ENCODE data around the gene FAM53A.

Gene FAM53A, protein sequence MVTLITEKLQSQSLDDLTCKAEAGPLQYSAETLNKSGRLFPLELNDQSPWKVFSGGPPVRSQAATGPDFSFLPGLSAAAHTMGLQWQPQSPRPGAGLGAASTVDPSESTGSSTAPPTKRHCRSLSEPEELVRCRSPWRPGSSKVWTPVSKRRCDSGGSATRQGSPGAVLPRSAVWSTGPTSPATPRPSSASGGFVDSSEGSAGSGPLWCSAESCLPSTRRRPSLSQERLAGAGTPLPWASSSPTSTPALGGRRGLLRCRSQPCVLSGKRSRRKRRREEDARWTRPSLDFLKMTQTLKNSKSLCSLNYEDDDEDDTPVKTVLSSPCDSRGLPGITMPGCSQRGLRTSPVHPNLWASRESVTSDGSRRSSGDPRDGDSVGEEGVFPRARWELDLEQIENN

GRCh38 chr4:1683736-1684505, at the start of gene FAM53A:
TSS of gene FAM53A (minus strand) at chr4:1684313. CDS start at chr4:1668741, 15,572 bp downstream.
- peak; percentile 42 to 89 for DNase-seq

DNA sequence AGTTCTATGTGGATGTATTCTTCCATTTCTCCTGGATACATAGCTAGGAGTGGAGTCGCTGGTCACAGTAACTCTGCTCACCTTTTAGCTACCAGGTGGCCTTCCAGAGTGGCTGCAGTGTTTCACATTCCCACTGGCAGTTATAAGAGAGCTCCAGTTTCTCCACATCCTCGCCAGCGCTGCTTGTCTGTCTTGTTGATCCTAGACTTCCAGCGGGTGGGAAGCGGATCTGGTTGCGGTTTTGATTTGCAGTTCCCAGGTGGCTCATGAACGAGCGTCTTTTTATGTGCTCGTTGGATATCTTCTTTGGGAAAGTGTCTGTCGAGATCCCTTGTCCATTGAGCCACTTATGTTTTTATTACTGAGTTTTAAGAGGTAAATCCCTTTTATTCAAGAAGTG, 48.8 kb upstream of the FAM53A start:
- no peak for DNase-seq

- no peak for DNase-seq
Observed at GRCh38 chr4:1731180-1731579, 47.1 kb upstream of the FAM53A start.

DNA sequence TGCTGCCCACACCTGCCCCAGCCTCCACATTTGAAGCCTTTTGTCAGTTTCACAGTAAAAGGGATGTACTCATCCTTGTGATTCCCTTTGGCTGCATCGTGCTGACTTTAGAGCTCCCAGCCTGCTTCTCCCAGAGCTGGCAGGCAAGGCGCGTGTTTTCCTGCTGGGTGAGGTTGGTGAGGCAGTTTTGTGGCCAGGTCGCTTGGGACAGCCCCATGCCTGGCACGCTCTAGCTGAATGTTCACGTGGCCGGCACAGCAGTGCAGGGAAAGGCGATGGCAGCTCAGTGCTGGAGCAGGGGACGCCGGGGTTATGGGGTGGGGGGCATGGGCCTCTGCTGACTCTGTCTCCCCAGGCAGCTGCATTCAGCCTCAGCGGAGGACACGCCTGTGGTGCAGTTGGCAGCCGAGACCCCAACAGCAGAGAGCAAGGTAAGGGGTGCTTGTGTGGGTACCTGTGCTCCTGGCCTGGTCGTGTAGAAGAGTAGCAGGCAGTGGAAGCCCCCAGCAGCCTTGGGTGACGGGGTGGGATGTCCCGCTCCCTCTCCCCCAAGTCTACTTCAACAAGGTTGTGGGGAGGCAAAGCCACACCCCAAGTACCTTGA, 46.5 kb upstream of the FAM53A start:
- no peak for DNase-seq

- no peak for DNase-seq
Observed at GRCh38 chr4:1728061-1728980, 44.2 kb upstream of the FAM53A start.

DNA sequence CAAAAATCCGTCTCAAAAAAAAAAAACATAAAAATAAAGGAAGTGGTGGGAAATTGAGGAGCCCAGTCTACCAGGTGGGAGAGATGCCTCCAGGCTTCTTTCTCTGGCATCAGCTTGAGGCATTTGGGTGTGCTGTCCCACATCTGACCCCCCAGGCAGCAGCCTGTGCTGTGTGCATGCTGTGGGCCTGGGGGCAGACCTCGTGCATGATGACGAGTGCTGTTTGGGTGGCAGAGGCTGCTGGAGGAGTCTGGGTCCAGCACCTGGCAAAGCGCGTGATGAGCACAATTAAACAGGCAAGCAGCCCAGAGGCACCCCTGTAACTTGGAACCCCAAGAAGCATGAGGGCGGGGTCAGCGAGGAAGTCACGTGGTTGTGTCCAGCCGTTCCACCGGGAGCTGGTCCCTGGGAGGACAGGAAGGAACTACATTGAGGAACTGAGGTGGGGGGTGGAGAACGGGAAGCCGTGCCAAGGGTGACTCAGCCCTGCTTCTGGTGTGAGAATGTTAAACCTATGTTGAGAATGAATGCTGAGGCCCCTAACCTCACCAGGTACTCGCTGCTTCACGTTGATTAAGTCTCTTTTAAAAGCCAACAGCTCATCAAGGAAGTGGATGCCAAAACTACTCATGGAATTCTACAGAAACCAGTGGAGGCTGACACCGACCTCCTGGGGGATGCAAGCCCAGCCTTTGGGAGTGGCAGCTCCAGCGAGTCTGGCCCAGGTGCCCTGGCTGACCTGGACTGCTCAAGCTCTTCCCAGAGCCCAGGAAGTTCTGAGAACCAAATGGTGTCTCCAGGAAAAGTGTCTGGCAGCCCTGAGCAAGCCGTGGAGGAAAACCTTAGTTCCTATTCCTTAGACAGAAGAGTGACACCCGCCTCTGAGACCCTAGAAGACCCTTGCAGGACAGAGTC, 43.3 kb upstream of the FAM53A start:
- no peak for DNase-seq

- DNase-seq, result peak; percentile 82 to 93
Observed at GRCh38 chr4:1726146-1726934, 42.2 kb upstream of the FAM53A start.

- DNase-seq, result no peak
Observed at GRCh38 chr4:1725521-1725920, 41.4 kb upstream of the FAM53A start.

DNA sequence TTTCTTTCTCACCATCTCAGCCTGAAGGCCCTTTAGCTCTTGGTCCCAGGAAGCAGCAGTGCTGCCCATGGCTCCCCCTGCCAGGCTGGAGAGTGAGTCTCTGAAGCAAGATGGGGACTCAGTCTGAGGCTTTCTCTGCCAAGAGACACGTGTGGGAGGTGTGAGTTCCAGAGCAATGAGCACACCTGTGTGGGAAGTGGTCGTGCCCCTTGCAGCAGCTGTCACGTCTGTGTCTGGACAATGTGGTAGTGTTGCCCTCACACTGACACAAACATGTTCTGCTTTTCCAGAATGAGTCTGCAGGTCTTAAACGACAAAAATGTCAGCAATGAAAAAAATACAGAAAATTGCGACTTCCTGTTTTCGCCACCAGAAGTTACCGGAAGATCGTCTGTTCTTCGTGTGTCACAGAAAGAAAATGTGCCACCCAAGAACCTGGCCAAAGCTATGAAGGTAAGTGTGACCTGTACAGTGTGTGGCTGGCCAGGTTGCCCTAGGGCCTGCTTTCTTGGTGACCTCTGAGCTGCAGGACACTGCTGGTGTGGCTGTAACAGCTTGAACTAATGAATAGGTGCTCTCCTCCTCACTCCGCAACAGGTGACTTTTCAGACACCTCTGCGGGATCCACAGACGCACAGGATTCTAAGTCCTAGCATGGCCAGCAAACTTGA, 39.2 kb upstream of the FAM53A start:
- DNase-seq, result peak; percentile 43 to 55

DNA sequence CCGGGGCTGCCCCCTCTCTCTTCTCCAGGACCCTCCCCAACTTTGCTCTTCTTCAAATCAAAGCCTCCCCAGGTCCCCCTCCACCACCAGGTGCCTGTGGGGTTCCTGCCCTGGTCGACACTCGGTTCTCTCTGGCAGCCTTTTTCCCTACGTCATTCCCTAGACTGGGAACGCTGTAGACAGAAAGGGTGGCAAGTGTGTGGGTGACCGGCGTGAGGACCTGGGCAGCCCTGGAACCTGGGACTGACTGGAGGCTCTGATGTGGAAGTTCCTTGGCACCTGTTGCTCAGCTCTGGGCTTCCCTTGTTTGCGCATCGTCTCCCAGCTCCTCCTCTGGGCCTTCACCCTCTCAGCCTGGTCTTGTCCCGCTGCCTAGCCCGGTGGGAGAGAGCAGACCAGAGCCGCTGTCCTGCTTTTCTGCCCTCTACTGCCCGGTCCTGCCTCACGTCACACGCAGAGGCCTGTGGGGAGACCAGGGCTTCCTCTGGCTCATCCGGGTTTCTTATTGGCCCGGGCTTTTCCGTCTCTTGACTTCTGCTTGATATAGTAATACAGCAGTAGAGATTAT, 38.5 kb upstream of the FAM53A start:
- no peak for DNase-seq

DNA sequence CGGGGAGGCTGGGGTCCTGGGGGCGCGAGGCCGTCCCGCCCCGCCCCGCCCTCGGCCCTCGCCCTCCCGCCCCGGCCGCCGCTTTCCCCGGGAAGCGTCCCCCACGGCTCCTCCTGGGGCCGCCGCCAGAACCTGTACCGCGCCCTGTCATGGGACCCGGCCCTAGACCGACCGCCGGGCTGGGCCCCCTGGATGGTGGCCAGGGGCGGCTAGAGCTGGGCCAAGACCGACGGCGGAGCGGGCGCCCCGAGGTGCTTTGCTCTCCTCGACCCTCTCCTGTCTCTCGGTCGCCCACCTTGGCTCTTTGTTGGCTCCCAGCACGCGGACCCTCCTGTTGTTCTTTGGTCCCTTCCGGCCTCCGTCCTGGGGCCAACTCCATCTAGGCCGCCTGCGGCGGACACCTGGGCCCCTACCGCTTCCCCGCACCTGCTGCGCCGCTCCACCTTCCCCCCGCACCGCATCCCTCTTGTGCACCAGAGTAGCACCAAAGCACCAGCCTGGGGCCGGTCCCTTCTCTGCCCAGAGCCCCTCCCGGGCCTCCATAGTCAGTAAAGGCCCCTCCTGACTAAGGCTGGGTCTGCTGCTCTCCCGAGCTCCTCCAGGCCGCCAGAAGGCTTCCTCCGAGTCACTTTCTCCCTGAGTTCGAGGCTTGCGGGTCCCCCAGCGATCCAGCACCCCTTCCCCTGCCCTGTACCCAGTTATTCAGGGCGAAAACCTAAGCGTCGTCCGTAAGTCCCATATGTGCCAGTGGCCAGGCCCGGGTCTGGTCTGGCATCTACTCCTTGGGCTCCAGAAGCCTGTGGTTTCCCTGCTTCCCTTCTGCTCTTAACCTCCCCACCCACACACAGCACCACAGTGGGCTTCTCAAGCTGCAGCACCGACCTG, 37.8 kb upstream of the FAM53A start:
- DNase-seq, result no peak

GRCh38 chr4:1721003-1721665, 37.0 kb upstream of the FAM53A start, which contains the start of the genes TACC3 and TMEM129:
TSS of gene TACC3 (plus strand) at chr4:1721521. CDS start at chr4:1723422, 1,901 bp downstream.
TSS of gene TMEM129 (minus strand) at chr4:1721323. CDS start at chr4:1720837, 486 bp downstream.
- peak; percentile 93 to 94 for DNase-seq

- DNase-seq, result peak; percentile 31 to 33
Observed at GRCh38 chr4:1720163-1720983, 36.3 kb upstream of the FAM53A start.

DNA sequence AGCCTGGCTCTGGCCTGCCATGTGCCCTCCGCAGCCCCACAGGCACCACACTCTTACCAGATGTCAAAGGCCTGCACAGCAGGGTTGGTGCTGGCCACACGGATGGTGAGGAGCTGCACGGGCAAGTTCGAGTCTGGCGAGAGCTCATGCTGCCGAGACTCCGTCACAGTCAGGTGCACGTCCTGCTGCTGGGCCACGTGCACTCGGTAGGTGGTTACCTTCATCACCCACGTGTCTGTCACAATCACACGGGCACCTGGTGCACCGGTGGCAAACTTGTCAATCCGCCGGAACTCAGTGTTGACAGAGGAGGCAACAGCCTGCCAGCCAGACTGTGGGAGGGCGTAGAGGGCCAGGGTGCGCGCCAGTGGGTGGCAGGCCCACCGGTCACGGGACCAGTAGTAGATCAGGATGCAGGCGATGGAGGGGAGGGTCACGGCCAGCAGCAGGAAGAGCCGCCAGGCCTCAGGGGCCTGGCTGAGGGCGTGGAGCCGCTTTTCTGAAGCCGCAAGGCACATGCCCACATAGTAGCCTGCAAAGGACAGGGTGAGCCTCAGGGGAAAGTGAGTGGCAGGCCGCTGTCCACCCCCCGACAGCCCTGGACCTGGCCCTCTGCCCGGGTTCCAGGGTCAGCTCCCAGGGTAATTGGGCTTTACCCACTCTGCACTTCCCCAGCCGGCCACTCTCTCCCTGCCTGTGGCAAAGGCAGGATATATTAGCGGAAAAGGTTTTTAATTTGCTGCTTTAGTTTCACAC, 34.2 kb upstream of the FAM53A start:
- no peak for DNase-seq

DNA sequence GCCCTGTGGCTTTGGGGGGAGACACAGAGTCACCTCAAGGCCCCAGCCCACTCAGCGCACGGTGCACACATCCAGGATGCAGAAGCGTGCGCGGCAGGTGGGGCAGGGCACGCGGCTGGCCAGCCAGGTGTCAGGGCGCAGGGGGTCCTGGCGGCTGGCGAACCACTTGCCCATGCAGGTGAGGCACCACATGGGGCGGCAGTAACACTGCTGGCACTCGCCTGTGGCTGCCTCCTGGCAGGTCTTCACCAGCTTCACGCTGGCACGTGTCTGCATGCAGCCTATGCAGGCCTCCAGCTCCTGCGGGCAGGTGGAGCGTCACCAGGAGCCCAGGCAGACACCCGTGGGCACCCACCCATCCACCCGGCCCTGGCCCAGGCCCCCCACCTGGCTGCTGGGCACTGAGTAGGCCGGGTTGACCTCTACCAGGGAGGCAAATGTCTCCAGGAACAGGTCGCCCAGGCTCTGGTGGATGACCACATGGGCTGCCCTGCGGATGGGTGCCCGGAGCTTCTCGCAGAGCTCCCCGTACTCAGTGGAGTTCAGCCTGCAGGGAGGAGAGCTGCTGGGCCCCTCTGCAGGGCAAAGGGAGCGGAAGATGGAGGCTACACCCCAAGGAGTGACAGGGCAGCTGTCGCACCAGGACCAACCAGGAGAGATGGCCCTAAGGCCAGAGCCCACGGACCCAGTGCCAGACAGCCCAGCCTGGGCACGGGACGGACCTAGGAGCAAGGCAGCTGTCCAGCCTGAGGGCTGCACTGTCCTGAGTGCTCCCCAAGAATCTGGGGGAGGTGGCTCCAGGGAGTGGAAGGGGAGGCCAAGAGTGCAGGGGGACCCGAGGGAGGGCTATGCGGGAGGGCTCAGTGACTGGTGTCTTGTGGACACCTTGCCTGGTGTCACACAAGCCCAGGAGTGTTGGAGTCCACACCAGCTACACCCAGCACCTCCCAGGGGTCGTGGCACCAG, 33.3 kb upstream of the FAM53A start:
- DNase-seq, result no peak
